ENCODE results near the gene ZBTB8B. TPM values are rescaled to one million over a fixed set of nuclear protein-coding genes. Genes with fewer than 3 reads are reported as not detected.

Gene ZBTB8B
- total RNA-seq = 3.4 to 3.6 TPM (median 3.5 TPM) in 3 replicates

DNA sequence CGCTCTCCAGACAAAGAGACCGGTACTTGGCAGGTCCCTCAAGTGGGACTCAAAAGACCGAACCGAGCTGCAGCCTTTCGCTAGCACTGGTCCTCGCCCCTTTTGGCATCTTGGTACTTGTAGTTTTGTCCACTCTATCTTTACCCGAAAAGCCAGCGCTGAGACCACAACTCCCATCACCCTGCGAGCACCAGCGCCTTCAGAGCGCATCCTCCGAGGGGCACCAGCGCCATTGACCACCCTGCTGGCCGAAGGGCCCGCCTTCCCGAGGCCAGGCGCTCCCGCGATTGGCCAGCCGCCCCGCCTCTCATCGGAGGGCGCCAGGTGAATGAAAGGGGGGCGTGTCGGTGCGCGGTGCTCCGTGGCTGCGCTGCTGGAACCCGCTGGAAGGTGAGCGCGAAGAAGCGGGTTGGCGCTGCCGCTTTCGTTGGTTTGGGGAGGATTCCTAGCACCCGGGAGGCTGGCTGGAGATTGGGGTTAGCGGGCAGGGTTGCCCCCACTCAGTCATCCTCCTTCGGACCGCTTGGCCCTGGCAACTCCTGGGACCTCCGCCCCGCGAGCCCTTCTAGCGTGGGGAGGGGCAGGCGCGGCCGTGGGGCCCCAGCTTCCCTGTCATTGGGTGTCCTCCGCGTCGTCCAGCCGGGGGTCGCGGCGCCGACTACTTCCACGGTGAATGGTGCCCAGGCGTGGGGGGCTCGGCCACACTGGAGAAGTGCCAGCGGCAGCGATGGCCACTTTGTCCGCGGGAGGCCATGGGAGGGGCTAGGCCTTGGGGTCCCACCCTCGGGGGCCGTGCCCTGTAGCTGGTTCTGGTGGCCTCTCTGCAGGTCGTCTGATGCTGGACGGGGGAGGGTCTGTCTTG is at the start of gene ZBTB8B:
TSS of gene ZBTB8B (plus strand) at position 357 of the 862 bp plus-strand sequence. CDS start 5,553 bp downstream, outside the sequence.
- TF ChIP-seq, protein P1, sequence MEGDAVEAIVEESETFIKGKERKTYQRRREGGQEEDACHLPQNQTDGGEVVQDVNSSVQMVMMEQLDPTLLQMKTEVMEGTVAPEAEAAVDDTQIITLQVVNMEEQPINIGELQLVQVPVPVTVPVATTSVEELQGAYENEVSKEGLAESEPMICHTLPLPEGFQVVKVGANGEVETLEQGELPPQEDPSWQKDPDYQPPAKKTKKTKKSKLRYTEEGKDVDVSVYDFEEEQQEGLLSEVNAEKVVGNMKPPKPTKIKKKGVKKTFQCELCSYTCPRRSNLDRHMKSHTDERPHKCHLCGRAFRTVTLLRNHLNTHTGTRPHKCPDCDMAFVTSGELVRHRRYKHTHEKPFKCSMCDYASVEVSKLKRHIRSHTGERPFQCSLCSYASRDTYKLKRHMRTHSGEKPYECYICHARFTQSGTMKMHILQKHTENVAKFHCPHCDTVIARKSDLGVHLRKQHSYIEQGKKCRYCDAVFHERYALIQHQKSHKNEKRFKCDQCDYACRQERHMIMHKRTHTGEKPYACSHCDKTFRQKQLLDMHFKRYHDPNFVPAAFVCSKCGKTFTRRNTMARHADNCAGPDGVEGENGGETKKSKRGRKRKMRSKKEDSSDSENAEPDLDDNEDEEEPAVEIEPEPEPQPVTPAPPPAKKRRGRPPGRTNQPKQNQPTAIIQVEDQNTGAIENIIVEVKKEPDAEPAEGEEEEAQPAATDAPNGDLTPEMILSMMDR (IDR thresholded peaks at IDR 0.05; ENCODE audit: unreplicated experiment) = peak; percentile 42
- H3K4me1 Mint-ChIP-seq = peaks cover 14% of the 10 kb centered on the region

DNA sequence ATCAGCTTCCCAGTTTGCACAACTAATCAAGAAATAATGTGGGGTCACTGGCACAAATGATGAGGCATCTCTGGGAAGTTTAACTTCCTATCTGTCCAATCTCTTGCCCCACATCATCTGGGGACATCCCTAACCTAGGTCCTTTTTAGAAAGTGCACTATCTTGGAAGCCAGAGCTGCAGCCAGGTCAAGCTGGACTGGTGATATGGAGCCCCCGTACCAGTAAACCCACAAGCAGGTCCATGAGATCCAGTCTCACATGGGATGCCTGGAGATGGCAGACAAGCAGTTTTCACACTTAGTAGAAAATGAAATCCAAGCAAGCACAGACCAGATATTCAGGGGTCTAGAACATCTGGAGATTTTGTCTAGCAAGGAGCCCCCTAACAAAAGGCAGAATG is 43.1 kb upstream of the ZBTB8B start:
- DNase-seq (ENCODE audit: low spot score in 2 of 2, unreplicated experiment in 2 of 2) = no peak
- Mint-ChIP-seq H3K36me3 (no peaks in the 10 kb centered on the region), H3K9me3 (peaks cover 9% of the 10 kb centered on the region), H3K4me1 (no peaks in the 10 kb centered on the region), H3K27me3 (ENCODE audit: low read depth) (no peaks in the 10 kb centered on the region), H3K27ac (no peak overlapping the region), H3K4me3 (no peak overlapping the region)
- TF ChIP-seq, protein P1 (IDR thresholded peaks at IDR 0.05; ENCODE audit: unreplicated experiment) = no peak

More for the DNA sequence above, at the start of gene ZBTB8B:
- DNase-seq (ENCODE audit: low spot score in 2 of 2, unreplicated experiment in 2 of 2) = peak; percentile 84 to 97
- Mint-ChIP-seq H3K27me3 (ENCODE audit: low read depth) (no peaks in the 10 kb centered on the region), H3K4me3 (peak within 1 kb of the TSS; percentile 93), H3K36me3 (no peaks in the 10 kb centered on the region), H3K9me3 (no peaks in the 10 kb centered on the region), H3K27ac (peak within 1 kb of the TSS; percentile 77)

DNA sequence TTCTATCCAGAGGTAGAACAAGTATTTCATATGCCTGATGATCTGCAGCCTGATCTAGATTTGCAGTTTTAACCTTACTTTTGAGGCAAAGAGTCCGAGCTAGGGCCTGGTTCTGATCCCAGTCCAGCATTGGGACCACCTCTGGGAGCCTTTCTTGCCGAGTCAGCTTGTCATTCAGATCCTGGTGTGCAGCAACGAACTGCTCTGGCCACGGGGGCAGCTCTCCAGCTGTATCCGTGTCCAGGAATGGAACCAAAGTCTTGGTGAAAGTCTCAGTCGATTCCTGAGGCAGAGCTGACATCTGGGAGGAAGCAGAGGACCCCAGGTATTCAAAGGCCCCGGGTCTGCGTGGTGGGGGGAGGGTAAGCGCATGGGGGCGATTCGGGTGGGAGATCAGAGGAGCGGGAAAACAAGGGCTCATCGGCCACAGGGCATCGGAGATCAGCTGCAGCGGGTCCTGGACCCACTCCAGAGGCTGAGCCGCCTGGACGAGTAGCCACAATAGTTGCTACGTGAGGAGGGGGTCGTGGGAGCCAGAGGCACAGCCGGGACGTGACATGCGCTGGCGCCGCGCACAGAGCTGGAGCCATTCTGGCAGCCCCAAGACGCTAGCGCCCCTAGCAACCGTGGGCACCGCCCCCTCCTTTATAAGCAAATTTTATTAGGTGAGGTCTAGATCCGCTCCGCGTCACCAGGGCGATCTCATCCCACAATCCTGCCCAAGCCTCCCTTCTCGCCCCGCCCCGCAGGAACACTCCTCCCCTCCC is 38.2 kb upstream of the ZBTB8B start:
- no peaks in the 10 kb centered on the region for H3K9me3 Mint-ChIP-seq
- TF ChIP-seq, protein P1 (IDR thresholded peaks at IDR 0.05; ENCODE audit: unreplicated experiment) = no peak
- no peak overlapping the region for H3K27ac Mint-ChIP-seq
- H3K36me3 Mint-ChIP-seq = no peaks in the 10 kb centered on the region
- H3K4me3 Mint-ChIP-seq = no peak overlapping the region
- H3K4me1 Mint-ChIP-seq = peaks cover 2% of the 10 kb centered on the region
- no peak for DNase-seq (ENCODE audit: low spot score in 2 of 2, unreplicated experiment in 2 of 2)
- no peaks in the 10 kb centered on the region for H3K27me3 Mint-ChIP-seq (ENCODE audit: low read depth)

DNA sequence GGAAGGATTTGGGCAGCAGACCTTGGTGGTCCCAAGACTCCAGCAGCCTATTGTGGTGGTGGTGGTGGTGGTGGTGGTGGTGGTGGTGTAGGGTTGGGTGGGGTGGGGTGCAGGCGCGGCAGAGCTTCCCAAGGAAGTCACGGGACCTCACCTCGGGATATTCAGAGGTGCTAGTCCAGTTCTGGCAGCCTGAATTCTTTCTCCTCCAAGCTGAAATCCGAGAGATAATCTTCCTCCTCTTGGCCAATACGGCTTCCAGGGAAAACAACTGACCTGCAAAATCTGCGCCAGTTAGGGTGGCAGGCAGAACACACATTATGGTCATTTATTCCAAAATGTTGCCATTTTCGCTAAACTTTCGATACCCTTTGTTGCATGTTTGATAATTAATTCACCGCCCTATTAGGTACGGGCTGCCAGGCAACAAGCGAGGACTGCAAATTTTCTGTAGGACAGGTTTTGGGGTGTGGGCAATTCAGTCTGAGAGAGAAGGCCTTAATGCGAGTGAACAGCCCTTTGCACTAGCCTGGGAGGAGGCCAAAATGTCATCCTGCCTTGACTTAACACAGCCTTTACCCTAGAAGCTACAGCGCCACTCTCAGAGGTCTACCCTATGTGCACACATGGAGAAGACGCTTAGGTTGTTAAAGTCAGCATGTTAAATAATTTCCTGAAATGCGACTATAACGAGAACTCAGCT is 37.5 kb upstream of the ZBTB8B start:
- DNase-seq (ENCODE audit: low spot score in 2 of 2, unreplicated experiment in 2 of 2) = no peak
- H3K36me3 Mint-ChIP-seq = no peaks in the 10 kb centered on the region
- peaks cover 2% of the 10 kb centered on the region for H3K4me1 Mint-ChIP-seq
- H3K9me3 Mint-ChIP-seq = no peaks in the 10 kb centered on the region
- TF ChIP-seq, protein P1 (IDR thresholded peaks at IDR 0.05; ENCODE audit: unreplicated experiment) = no peak
- H3K4me3 Mint-ChIP-seq = no peak overlapping the region
- H3K27ac Mint-ChIP-seq = no peak overlapping the region
- H3K27me3 Mint-ChIP-seq (ENCODE audit: low read depth) = no peaks in the 10 kb centered on the region

DNA sequence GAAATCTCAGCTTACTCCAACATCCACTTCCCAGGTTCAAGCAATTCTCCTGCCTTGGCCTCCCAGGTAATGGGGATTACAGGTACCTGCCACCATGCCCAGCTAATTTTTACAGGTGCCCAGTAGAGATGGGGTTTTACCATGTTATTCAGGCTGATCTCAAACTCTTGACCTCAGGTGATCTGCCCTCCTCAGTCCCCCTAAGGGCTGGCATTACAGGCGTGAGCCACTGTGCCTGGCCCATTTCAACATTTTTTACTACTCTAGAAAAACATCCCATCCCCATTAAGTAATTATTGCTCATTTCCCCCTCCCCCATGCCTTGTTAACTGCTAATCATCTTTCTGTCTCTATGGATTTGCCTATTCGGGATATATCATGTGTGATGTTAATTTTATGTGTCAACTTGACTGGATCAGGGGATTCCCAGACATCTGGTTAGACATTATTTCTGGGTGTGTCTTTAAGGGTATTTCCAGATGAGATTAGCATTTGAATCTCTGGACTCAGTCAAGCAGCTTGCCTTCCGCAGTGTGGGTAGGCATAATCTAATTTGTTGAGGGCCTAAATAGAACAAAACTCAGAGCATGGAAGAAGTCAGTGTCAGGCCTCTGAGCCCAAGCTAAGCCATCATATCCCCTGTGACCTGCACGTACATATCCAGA is 33.0 kb upstream of the ZBTB8B start:
- H3K4me3 Mint-ChIP-seq = no peak overlapping the region
- no peaks in the 10 kb centered on the region for H3K27me3 Mint-ChIP-seq (ENCODE audit: low read depth)
- TF ChIP-seq, protein P1 (IDR thresholded peaks at IDR 0.05; ENCODE audit: unreplicated experiment) = no peak
- no peaks in the 10 kb centered on the region for H3K36me3 Mint-ChIP-seq
- H3K9me3 Mint-ChIP-seq = no peaks in the 10 kb centered on the region
- no peak overlapping the region for H3K27ac Mint-ChIP-seq
- DNase-seq (ENCODE audit: low spot score in 2 of 2, unreplicated experiment in 2 of 2) = no peak
- peaks cover 2% of the 10 kb centered on the region for H3K4me1 Mint-ChIP-seq

All from mesothelial cell of epicardium (in vitro differentiated cells).